ENCODE measurements around the gene SNX18.
"Not testable (repeated sequence)": the region's sequence is repeated elsewhere in the genome, so short reads cannot be mapped to it uniquely, and the experiment has no call there.

SNX18 gene

GRCh38 chr5:54517512-54518145 lies at the start of gene SNX18:
Gene SNX18, plus strand, starts transcription at chr5:54517759. Its CDS starts 194 bp downstream, at chr5:54517953.
- peak; percentile 96 for DNase-seq

GRCh38 chr5:54469622-54470021 lies 47.9 kb upstream of the SNX18 start:
- no peak for DNase-seq

GRCh38 chr5:54470128-54470527 lies 47.4 kb upstream of the SNX18 start:
- no peak for DNase-seq

GRCh38 chr5:54470677-54471076 lies 46.9 kb upstream of the SNX18 start:
- DNase-seq, result no peak

GRCh38 chr5:54471398-54471797 lies 46.2 kb upstream of the SNX18 start:
- DNase-seq, result no peak

GRCh38 chr5:54476682-54477081 lies 40.9 kb upstream of the SNX18 start:
- no peak for DNase-seq

- DNase-seq, result no peak
Measured at GRCh38 chr5:54477941-54478478, 39.5 kb upstream of the SNX18 start.

GRCh38 chr5:54480296-54480695 lies 37.3 kb upstream of the SNX18 start:
- DNase-seq, result no peak

GRCh38 chr5:54484219-54484894 lies 33.2 kb upstream of the SNX18 start:
- no peak for DNase-seq

GRCh38 chr5:54485659-54486058 lies 31.9 kb upstream of the SNX18 start:
- not testable (repeated sequence) for DNase-seq

- not testable (repeated sequence) for DNase-seq
Measured at GRCh38 chr5:54489648-54489979, 27.9 kb upstream of the SNX18 start.

- no peak for DNase-seq
Measured at GRCh38 chr5:54491326-54491725, 26.2 kb upstream of the SNX18 start.

- DNase-seq, result no peak
Measured at GRCh38 chr5:54492178-54492577, 25.4 kb upstream of the SNX18 start.

- no peak for DNase-seq
Measured at GRCh38 chr5:54495027-54495426, 22.5 kb upstream of the SNX18 start.

GRCh38 chr5:54514291-54514690 lies 3.3 kb upstream of the SNX18 start:
- no peak for DNase-seq

GRCh38 chr5:54514841-54515432 lies 2.6 kb upstream of the SNX18 start:
- no peak for DNase-seq

GRCh38 chr5:54515634-54516033 lies 1.9 kb upstream of the SNX18 start:
- no peak for DNase-seq

GRCh38 chr5:54516051-54516655 lies 1.4 kb upstream of the SNX18 start:
- DNase-seq, result no peak

GRCh38 chr5:54517174-54517511 lies 416 bp upstream of the SNX18 start:
- DNase-seq, result no peak

GRCh38 chr5:54518146-54518817 lies 723 bp downstream of the SNX18 start:
- peak; percentile 70 for DNase-seq

- DNase-seq, result no peak
Measured at GRCh38 chr5:54518818-54519508, 1.4 kb downstream of the SNX18 start.

GRCh38 chr5:54519509-54519876 lies 1.9 kb downstream of the SNX18 start:
- DNase-seq, result no peak

GRCh38 chr5:54520438-54520846 lies 2.9 kb downstream of the SNX18 start:
- peak; percentile 55 for DNase-seq
